ENCODE results near the gene PARD3B.

DNA sequence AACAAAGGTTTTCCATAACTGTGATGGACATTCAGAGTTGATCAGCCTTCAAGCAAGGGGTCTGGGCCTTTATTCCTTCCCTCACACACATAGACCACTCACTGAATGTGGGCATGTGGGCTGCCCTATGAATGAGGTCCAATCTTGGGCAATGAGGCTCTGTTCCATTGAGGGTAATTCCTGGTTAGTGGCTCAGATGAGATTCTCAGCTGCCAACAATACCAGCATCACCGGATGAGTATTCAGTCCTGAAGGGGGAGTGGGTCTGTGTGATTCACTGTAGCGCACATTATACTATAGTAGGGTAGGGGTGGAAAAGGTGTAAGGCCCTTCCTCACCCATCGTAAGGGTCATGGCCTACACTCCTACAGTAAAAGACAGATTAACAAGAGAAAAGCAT, 9.9 kb upstream of the PARD3B start:
- TF ChIP-seq, protein P1, sequence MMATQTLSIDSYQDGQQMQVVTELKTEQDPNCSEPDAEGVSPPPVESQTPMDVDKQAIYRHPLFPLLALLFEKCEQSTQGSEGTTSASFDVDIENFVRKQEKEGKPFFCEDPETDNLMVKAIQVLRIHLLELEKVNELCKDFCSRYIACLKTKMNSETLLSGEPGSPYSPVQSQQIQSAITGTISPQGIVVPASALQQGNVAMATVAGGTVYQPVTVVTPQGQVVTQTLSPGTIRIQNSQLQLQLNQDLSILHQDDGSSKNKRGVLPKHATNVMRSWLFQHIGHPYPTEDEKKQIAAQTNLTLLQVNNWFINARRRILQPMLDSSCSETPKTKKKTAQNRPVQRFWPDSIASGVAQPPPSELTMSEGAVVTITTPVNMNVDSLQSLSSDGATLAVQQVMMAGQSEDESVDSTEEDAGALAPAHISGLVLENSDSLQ (IDR thresholded peaks at IDR 0.05) = no peak
- TF ChIP-seq ELF4 (IDR thresholded peaks at IDR 0.05) (no peak), SP1 (IDR thresholded peaks at IDR 0.05) (no peak), HDGF (IDR thresholded peaks at IDR 0.05; ENCODE audit: borderline replicate concordance) (no peak), CTBP1 (IDR thresholded peaks at IDR 0.05; ENCODE audit: borderline replicate concordance) (no peak), TARDBP (IDR thresholded peaks at IDR 0.05) (no peak), ARNT (IDR thresholded peaks at IDR 0.05) (no peak), ZNF384 (IDR thresholded peaks at IDR 0.05) (no peak), BHLHE40 (IDR thresholded peaks at IDR 0.05; ENCODE audit: borderline replicate concordance) (no peak), FOXM1 (IDR thresholded peaks at IDR 0.05; ENCODE audit: borderline replicate concordance) (no peak), SUZ12 (IDR thresholded peaks at IDR 0.05) (no peak)
